DMS53 (cell line): ENCODE data around the gene PCBD2.
"Not testable (repeated sequence)": the region's sequence is repeated elsewhere in the genome, so short reads cannot be mapped to it uniquely, and the experiment has no call there.

Experiments used
- DNase-seq: peaks from one replicate; lab custom pipeline; 2025; lab: John Stamatoyannopoulos, UW

PCBD2 gene

GRCh38 chr5:134963098-134963497 is 58.2 kb downstream of the PCBD2 start:
- DNase-seq, result no peak

- DNase-seq, result no peak
Observed at GRCh38 chr5:134964359-134965270, 59.7 kb downstream of the PCBD2 start.

GRCh38 chr5:134965271-134965825 is 60.4 kb downstream of the PCBD2 start:
- no peak for DNase-seq

GRCh38 chr5:134967607-134968006 is 62.7 kb downstream of the PCBD2 start, which contains the start of gene CATSPER3:
TSS of gene CATSPER3 (plus strand) at chr5:134967907. CDS start at chr5:134967992, 85 bp downstream.
- no peak for DNase-seq

GRCh38 chr5:134968055-134968454 is 63.1 kb downstream of the PCBD2 start:
- DNase-seq, result peak; percentile 90

- no peak for DNase-seq
Observed at GRCh38 chr5:134969166-134969565, 64.2 kb downstream of the PCBD2 start.

GRCh38 chr5:134975078-134975715 is 70.3 kb downstream of the PCBD2 start:
- peak; percentile 27 for DNase-seq

GRCh38 chr5:134975843-134976242 is 70.9 kb downstream of the PCBD2 start:
- no peak for DNase-seq

GRCh38 chr5:134976841-134977240 is 71.9 kb downstream of the PCBD2 start:
- DNase-seq, result no peak

GRCh38 chr5:134979416-134979815 is 74.5 kb downstream of the PCBD2 start:
- no peak for DNase-seq

GRCh38 chr5:134982230-134982629 is 77.3 kb downstream of the PCBD2 start:
- peak; percentile 37 for DNase-seq

GRCh38 chr5:134989266-134989830 is 84.4 kb downstream of the PCBD2 start:
- DNase-seq, result no peak

- not testable (repeated sequence) for DNase-seq
Observed at GRCh38 chr5:134990183-134990582, 85.3 kb downstream of the PCBD2 start.

GRCh38 chr5:134992148-134992547 is 87.2 kb downstream of the PCBD2 start:
- DNase-seq, result no peak

- DNase-seq, result no peak
Observed at GRCh38 chr5:134993161-134993560, 88.2 kb downstream of the PCBD2 start.

GRCh38 chr5:134994560-134995156 is 89.7 kb downstream of the PCBD2 start:
- no peak for DNase-seq

GRCh38 chr5:134995850-134996402 is 91.0 kb downstream of the PCBD2 start:
- DNase-seq, result no peak

- no peak for DNase-seq
Observed at GRCh38 chr5:134997015-134997414, 92.1 kb downstream of the PCBD2 start.

- DNase-seq, result not testable (repeated sequence)
Observed at GRCh38 chr5:134998068-134998467, 93.1 kb downstream of the PCBD2 start.

- DNase-seq, result no peak
Observed at GRCh38 chr5:135004376-135004775, 99.4 kb downstream of the PCBD2 start.

- no peak for DNase-seq
Observed at GRCh38 chr5:135005076-135005475, 100.1 kb downstream of the PCBD2 start.

GRCh38 chr5:135007305-135007704 is 102.4 kb downstream of the PCBD2 start:
- DNase-seq, result no peak
